ENCODE measurements around the gene TSACC.

DNA sequence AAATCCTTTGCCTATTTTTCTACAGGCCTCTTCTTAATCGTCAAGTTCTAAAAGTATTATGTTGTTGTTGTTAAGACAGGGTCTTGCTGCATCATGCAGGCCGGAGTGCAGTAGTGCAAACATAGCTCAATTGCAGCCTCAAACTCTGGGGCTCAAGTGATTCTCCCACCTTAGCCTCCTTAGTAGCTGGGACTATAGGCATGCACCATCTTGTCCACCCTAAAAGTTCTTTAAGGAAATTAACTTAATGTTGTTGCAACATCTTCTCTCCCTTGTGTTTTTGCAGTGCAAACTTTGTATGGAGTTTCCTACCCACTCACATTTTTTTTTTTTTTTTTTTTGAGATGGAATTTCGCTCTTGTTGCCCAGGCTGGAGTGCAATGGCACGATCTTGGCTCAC lies 35.1 kb upstream of the TSACC start:
- TF ChIP-seq, protein P1, sequence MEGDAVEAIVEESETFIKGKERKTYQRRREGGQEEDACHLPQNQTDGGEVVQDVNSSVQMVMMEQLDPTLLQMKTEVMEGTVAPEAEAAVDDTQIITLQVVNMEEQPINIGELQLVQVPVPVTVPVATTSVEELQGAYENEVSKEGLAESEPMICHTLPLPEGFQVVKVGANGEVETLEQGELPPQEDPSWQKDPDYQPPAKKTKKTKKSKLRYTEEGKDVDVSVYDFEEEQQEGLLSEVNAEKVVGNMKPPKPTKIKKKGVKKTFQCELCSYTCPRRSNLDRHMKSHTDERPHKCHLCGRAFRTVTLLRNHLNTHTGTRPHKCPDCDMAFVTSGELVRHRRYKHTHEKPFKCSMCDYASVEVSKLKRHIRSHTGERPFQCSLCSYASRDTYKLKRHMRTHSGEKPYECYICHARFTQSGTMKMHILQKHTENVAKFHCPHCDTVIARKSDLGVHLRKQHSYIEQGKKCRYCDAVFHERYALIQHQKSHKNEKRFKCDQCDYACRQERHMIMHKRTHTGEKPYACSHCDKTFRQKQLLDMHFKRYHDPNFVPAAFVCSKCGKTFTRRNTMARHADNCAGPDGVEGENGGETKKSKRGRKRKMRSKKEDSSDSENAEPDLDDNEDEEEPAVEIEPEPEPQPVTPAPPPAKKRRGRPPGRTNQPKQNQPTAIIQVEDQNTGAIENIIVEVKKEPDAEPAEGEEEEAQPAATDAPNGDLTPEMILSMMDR (IDR thresholded peaks at IDR 0.05): no peak
- TF ChIP-seq POLR2A (IDR thresholded peaks at IDR 0.05): no peak

Measured in lower leg skin (tissue), 3 donors.